IgD-negative memory B cell (primary cell): Measurements from ENCODE around the gene PCGF1. TPM values are rescaled to one million over a fixed set of nuclear protein-coding genes. Genes with fewer than 3 reads are reported as not detected.
A peak's percentile ranks its signal among the peaks of the same experiment; 100 is the strongest.
"Not testable (repeated sequence)": the region's sequence is repeated elsewhere in the genome, so short reads cannot be mapped to it uniquely, and the experiment has no call there.

Source experiments
- H3K27ac Mint-ChIP-seq, 3 donors: one replicate each; pipeline ENCODE4 v1.8.0; 2020 to 2022; ENCODE audit warnings: mild to moderate bottlenecking in 3 of 3, mixed read lengths in 3 of 3, moderate library complexity in 1 of 3
- H3K27me3 Mint-ChIP-seq: one replicate; pipeline ENCODE4 v1.8.0; 2021; ENCODE audit warnings: mixed read lengths
- H3K36me3 Mint-ChIP-seq: one replicate; pipeline ENCODE4 v1.8.0; 2020; ENCODE audit warnings: mild to moderate bottlenecking, mixed read lengths
- H3K4me1 Mint-ChIP-seq, 3 donors: one replicate each; pipeline ENCODE4 v1.8.0; 2020 to 2022; ENCODE audit warnings: mixed read lengths in 3 of 3, mild to moderate bottlenecking in 1 of 3
- H3K4me3 Mint-ChIP-seq, 4 donors: one replicate each; pipeline ENCODE4 v1.8.0; 2020 to 2022; ENCODE audit warnings: mild to moderate bottlenecking in 4 of 4, mixed read lengths in 4 of 4, moderate library complexity in 3 of 4
- H3K9me3 Mint-ChIP-seq, 3 donors: one replicate each; pipeline ENCODE4 v1.8.0; 2020 to 2021; ENCODE audit warnings: mixed read lengths in 3 of 3, mild to moderate bottlenecking in 1 of 3
- polyA plus RNA-seq: library from polyadenylated mRNA; unstranded; fragments of 300-500 nt; fragmentation: Illumina TruSeq; gene quantifications from one replicate; pipeline ENCODE4 v1.2.3, GENCODE V29; 2021

Gene PCGF1
- polyA plus RNA-seq, 1 donor from 2014 or later = 14.7 TPM

DNA sequence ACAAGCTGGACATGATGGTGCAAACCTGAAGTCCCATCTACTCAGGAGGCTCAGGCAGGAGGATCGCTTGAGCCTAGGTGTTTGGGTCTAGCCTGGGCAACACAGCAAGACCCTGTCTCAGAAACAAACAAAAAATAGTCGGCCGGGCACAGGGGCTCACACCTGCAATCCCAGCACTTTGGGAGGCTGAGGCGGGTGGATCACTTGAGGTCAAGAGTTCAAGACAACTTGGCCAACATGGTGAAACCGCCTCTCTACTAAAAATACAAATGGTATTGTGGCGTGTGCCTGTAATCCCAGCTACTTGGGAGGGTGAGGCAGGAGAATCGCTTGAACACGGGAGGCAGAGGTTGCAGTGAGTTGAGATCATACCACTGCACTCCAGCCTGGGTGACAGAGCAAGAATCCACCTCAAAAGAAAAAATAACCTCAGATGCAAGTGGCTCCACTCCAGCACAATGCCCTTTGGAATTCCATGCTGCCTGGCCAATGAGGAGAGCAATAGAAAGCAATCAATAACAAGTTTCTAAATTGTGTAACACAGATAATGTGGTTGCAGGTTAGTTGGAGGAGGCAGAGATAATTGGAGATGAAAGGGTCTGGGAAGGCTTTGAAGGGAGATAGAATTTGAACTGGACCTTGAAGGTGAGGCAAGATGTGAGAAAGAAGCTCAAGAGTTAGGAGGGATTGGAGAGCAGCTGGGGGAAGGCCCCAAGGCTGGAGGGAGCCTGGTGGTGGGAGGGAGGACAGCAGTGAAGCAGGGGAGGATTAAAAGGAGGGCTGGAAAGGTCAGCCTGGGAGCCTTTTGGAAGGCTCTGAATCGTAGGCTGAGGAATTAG is 18.6 kb downstream of the PCGF1 start:
- Mint-ChIP-seq H3K9me3 (no peaks in the 10 kb centered on the region), H3K27ac (no peak overlapping the region), H3K4me1 (peaks cover 0 to 5% (median 4%) of the 10 kb centered on the region in 3 donors), H3K27me3 (no peaks in the 10 kb centered on the region), H3K36me3 (peaks cover 10% of the 10 kb centered on the region), H3K4me3 (no peak overlapping the region)

DNA sequence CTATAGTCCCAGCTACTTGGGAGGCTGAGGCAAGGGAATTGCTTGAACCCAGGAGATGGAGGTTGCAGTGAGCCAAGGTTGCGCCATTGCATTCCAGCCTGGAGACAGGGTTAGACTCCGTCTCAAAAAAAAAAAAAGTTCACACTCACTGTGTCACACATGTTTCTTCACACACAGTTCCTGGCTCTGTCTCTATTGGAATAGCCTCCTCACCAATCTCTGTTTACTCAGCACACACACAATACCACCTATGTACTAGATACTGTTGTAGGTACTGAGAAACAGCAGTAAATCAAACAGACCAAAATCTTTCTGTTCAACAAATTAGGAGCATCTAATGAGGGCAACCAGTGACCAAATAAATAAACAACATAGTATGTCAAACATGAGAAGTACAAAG is 21.4 kb downstream of the PCGF1 start:
- no peak overlapping the region for H3K4me3 Mint-ChIP-seq
- no peaks in the 10 kb centered on the region for H3K27me3 Mint-ChIP-seq
- H3K27ac Mint-ChIP-seq = no peak overlapping the region
- H3K4me1 Mint-ChIP-seq = peaks cover 8 to 15% (median 14%) of the 10 kb centered on the region in 3 donors
- no peaks in the 10 kb centered on the region for H3K9me3 Mint-ChIP-seq
- H3K36me3 Mint-ChIP-seq = peaks cover 9% of the 10 kb centered on the region

DNA sequence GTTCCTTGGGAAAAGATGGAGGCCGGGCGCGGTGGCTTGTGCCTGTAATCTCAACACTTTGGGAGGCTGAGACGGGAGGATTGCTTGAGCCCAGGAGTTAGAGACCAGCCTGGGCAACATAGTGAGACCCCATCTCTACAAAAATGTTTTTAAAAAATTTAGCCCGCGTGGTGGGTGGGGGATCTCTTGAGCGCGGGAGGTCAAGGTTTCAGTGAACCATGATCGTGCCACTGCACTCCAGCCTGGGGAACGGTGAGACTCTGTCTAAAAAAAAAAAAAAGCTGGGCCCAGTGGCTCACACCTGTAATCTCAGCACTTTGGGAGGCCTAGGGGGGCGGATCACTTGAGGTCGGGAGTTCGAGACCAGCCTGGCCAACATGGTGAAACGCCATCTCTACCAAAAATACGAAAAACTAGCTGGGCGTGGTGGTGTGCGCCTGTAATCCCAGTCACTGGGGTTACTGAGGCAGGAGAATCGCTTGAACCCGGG is 23.8 kb downstream of the PCGF1 start:
- Mint-ChIP-seq H3K4me3 (peak overlapping the region; percentile 90 to 100 (median 100)), H3K4me1 (peaks cover 12 to 22% (median 20%) of the 10 kb centered on the region in 3 donors), H3K27ac (peak overlapping the region in 2 of 3 donors; percentile 66 to 97)
- not testable (repeated sequence) for H3K36me3 Mint-ChIP-seq, H3K9me3 Mint-ChIP-seq, H3K27me3 Mint-ChIP-seq

DNA sequence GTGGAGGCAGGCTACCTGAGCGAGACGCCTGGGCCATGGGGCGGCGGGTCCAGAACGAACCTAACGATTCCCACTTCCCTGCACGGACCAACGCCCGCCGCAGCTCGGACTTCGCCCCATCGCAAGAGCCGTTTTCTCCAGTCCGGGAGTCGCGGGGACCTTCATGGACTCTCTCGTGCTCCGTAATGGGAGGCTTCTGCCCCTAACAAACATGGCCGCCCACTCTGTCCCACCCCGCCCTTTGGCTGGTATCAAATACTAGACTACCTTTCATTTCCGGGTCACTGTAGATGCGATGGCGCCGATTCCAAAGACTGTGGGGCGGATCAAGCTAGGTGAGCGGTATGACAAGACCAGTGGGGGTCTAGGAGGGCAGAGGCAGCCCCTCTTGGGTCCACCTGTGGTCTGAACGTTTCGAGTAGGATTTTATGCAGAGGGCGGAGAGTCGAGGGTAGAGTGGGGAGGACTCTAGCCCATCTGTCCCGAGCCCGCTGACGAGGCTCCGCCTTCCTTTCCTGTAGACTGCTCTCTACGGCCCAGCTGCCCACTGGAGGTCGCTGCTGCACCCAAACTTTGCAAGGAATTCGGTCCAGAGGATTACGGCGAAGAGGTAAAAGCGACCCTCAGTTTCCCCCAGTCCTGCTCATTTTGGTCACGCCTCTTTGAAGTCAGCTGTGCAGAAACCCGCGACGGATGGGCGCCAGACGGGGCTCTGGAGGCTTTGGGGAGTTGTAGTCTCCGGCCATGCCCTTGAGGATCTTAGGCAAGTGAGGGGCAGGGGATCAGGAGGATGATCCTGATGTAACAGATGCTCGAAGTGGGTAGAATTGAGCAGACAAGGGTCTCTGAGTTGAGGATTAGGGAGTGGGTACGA is 24.5 kb downstream of the PCGF1 start, which contains the start of the genes CCDC142 and TTC31:
Gene CCDC142, minus strand, starts transcription at position 198 of the 874 bp plus-strand sequence. Its CDS starts 161 bp downstream, at position 37.
Gene TTC31, plus strand, starts transcription at position 281 of the 874 bp plus-strand sequence. Its CDS starts 15 bp downstream, at position 296.
- no peaks in the 10 kb centered on the region for H3K27me3 Mint-ChIP-seq
- peak within 1 kb of the TSS; percentile 66 to 99 (median 97) for H3K27ac Mint-ChIP-seq
- peak within 1 kb of the TSS; percentile 90 to 100 (median 100) for H3K4me3 Mint-ChIP-seq
- H3K36me3 Mint-ChIP-seq = peaks cover 6% of the 10 kb centered on the region
- no peaks in the 10 kb centered on the region for H3K9me3 Mint-ChIP-seq
- H3K4me1 Mint-ChIP-seq = peaks cover 12 to 22% (median 20%) of the 10 kb centered on the region in 3 donors

DNA sequence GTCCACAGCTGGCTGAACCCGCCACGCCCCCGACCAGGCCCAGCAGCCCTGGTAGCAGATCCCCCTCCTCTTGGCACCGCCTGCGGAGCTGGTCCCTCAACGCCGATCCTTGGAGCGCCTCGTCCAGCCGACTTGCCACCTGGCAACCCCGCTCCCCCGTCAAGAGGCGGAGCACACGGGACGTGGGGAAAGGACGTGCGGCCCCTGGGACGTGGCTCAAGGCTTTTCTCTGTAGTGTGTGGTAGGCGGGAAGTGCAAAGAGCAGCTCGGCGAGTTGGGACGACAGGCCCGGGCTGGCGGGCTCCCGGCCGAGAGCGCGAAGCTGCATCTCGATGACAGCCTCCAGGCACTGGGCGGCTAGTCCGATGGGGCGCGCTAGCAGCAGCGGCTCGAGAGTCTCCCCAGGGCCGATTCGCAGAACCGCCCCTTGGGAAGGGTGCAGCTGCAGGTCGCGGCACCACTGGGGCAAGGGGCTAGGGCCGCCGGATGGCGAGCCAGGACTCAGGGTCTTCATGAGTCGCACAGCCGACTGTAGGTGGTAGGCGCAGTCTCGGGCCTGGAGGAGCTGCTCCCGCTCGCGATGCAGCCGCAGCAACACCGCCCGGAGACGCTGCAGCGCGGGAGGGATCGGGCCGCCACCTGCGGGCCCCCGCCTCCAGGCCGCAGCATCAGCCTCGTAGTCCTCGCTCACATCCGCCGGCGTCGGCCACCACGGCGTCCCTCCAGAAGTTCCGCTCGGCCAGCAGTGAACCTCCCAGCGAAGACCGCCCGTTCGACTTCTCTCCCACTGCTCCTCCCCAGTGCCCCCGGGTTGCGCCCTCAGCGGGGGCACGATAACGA is 25.3 kb downstream of the PCGF1 start:
- Mint-ChIP-seq H3K27ac (peak overlapping the region; percentile 66 to 99 (median 97)), H3K4me3 (peak overlapping the region; percentile 90 to 100 (median 100)), H3K36me3 (peaks cover 6% of the 10 kb centered on the region), H3K27me3 (no peaks in the 10 kb centered on the region), H3K9me3 (no peaks in the 10 kb centered on the region), H3K4me1 (peaks cover 12 to 22% (median 20%) of the 10 kb centered on the region in 3 donors)

DNA sequence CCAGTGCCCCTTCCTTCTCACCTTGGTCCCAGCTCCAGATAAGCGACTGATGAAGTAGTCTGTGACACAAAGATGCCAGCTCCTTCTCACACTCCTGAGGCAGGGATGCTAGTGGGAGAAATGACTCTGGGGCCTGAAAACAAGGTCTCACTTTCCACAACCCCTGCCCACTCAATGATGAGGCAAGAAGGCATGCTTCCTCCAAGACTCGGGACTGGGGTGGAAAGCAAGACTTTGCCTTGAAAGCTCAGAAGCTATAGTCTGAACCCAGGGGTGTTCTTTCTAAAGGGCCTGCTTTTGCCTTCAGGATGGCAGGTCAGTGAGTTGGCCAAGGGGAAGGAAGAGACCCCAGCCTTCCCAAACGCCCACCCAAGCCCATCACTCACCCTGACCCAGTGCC is 26.1 kb downstream of the PCGF1 start:
- Mint-ChIP-seq H3K27me3 (no peaks in the 10 kb centered on the region), H3K9me3 (no peaks in the 10 kb centered on the region), H3K4me1 (peaks cover 12 to 20% (median 20%) of the 10 kb centered on the region in 3 donors), H3K4me3 (peak overlapping the region; percentile 83 to 100 (median 95)), H3K27ac (no peak overlapping the region), H3K36me3 (peaks cover 8% of the 10 kb centered on the region)

DNA sequence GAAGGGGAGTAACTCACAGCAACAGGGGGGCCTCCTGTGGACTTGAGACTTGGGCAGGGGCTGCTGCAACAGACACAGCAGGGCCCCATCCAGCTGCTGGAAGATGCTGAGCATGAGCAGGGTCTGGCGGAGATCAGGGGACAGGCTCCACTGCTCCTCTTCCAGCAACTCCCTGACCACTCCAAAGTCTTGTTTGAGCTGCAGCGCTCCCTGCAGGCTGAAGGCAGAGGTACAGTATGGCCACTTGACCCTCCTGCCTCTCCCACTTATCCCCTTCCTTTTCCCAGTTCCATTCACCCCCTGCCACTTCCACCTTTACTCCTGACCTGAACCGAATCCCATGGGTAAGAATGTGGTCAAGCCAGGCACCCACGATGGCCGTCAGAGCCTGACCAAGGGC is 32.6 kb downstream of the PCGF1 start:
- peak overlapping the region in 1 of 4 donors; percentile 57 for H3K4me3 Mint-ChIP-seq
- no peaks in the 10 kb centered on the region for H3K9me3 Mint-ChIP-seq
- no peaks in the 10 kb centered on the region for H3K27me3 Mint-ChIP-seq
- H3K27ac Mint-ChIP-seq = peak overlapping the region in 1 of 3 donors; percentile 26
- H3K36me3 Mint-ChIP-seq = peaks cover 6% of the 10 kb centered on the region
- H3K4me1 Mint-ChIP-seq = peaks cover 7 to 25% (median 11%) of the 10 kb centered on the region in 3 donors

DNA sequence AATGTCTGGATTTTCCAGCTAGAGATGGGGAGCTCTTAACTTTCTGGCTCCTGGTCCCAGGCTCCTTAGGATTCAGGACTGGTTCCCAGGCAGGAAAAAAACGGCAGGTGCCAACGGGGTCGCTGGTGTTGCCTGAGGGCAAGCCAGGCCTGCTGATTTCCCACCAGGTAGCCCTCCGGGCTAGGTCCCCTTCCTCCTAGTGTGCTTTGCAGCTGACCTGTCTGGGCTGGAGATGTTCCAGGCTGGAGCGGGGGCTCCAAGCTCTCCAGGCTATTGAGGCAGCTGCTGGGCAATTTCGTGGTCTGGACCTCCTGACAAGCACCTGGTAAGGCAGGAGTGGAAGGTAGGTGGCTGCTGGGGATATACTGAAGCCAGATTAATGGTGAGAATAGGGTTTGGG is 33.0 kb downstream of the PCGF1 start:
- Mint-ChIP-seq H3K4me3 (peak overlapping the region in 1 of 4 donors; percentile 57), H3K4me1 (peaks cover 9 to 25% (median 10%) of the 10 kb centered on the region in 3 donors), H3K27ac (peak overlapping the region in 1 of 3 donors; percentile 26), H3K36me3 (peaks cover 6% of the 10 kb centered on the region), H3K27me3 (no peaks in the 10 kb centered on the region), H3K9me3 (no peaks in the 10 kb centered on the region)

DNA sequence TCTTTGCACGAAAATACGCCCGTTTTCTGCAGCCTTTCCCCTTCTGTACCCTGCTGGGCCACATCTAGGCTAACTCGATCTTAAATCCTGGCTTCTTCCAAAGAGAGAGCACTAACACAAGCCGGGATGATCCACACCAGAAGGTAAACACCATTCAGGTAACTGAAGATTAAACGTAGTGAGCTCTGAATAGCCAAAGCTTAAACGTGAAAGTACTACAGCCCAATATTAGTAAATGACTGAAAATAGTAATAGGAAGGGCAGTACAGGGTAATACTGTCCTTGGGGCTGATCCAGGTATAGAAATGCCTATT is 34.6 kb downstream of the PCGF1 start:
- Mint-ChIP-seq H3K4me3 (peak overlapping the region; percentile 91 to 97 (median 93)), H3K27ac (peak overlapping the region; percentile 97 to 99 (median 98)), H3K27me3 (no peaks in the 10 kb centered on the region), H3K9me3 (no peaks in the 10 kb centered on the region), H3K4me1 (peaks cover 9 to 21% (median 10%) of the 10 kb centered on the region in 3 donors), H3K36me3 (peaks cover 4% of the 10 kb centered on the region)

DNA sequence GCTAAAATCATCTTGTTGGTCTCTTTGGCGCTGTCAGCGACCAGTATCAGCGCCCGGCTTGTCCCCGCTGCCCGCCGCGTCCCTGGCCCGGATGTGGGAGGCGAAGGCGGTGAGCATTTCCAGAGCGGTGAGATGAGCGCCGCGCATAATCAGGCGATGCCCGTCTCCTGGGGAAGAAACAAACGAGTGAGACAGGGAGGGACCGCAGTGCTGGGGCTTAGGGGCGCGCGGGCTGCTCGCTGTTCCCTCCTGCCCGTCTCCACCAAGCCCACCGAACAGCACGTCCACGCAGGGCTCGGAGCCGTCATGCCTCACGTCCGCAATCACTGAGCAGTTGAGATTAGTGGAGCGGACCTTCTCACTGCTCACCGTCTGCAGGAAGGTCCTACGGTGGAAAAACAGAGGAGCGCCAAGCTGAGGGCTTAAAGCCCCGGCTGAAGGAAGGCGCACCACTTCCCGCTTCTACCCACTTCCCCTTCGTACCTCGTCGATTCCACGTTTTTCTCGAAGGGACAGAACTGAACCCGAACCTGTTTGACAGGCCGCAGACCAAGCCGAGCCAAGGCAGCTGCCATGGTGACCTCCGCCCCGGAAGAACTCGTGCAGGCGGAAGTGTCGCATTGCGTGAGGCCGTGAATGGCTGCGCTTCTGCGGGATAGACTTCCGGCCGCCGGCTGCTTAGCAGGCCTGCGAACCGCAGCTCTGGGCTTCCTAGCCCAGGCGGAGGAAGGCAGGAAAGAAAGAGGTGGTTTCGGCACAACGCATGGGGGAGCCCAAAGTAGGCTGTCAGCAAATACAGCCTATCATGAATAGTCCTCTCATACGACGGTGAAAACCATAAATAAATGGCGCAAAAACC is 35.2 kb downstream of the PCGF1 start, which contains the start of gene MRPL53:
Gene MRPL53, minus strand, starts transcription at position 595 of the 859 bp plus-strand sequence. Its CDS starts 20 bp downstream, at position 575.
- Mint-ChIP-seq H3K4me1 (peaks cover 9 to 21% (median 10%) of the 10 kb centered on the region in 3 donors), H3K36me3 (peaks cover 4% of the 10 kb centered on the region), H3K27me3 (no peaks in the 10 kb centered on the region), H3K4me3 (peak within 1 kb of the TSS; percentile 91 to 97 (median 93)), H3K9me3 (no peaks in the 10 kb centered on the region), H3K27ac (peak within 1 kb of the TSS; percentile 97 to 99 (median 98))

DNA sequence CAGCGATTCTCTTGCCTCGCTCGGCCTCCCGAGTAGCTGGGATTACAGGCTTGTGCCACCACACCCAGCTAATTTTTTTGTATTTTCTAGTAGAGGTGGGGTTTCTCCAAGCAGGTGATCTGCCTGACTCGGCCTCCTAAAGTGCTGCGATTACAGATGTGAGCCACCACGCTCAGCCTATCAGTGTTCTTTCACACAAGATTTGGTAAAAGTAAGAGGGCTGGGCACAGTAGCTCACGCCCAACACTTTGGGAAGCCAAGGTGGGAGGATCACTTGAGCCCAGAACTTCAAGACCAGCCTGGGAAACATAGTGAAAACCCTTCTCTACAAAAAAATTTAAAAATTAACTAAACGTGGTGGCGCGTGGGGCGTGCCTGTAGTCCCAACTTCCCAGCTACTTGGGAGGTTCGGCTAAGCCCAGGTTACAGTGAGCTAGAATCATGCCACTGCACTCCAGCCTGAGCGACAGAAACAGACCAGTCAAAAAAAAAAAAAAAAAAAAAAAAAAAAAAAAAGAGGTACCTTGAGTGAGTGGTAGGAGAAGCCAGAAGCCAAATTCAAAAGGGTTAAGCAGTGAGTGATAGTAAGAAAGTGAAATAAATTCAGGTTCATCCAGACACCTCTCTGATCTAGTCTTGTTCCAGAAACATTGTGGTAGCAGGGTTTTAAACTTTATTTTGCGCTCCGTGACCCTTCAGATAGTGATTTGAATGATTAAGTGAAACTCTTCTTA is 36.0 kb downstream of the PCGF1 start:
- Mint-ChIP-seq H3K4me3 (peak overlapping the region; percentile 91 to 97 (median 93)), H3K9me3 (no peaks in the 10 kb centered on the region), H3K36me3 (peaks cover 2% of the 10 kb centered on the region), H3K27ac (peak overlapping the region; percentile 97 to 99 (median 98)), H3K27me3 (no peaks in the 10 kb centered on the region), H3K4me1 (peaks cover 9 to 21% (median 10%) of the 10 kb centered on the region in 3 donors)

DNA sequence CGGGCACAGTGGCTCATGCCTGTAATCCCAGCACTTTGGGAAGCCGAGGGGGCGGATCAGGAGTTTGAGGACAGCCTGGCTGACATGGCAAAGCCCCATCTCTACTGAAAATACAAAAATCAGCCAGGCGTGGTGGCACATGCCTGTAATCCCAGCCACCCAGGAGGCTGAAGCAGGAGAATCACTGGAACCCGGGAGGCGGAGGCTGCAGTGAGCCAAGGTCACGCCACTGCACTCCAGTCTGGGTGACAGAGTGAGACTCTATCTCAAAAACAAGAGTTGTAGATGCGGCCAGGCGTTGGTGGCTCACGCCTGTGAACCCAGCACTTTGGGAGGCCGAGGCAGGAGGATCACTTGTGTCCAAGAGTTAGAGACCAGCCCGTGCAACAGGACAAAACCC is 36.8 kb downstream of the PCGF1 start:
- H3K27me3 Mint-ChIP-seq, H3K9me3 Mint-ChIP-seq, H3K36me3 Mint-ChIP-seq: not testable (repeated sequence)
- Mint-ChIP-seq H3K4me1 (peaks cover 12 to 21% (median 13%) of the 10 kb centered on the region in 3 donors), H3K4me3 (peak overlapping the region; percentile 30 to 87 (median 72)), H3K27ac (peak overlapping the region; percentile 67 to 96 (median 89))

DNA sequence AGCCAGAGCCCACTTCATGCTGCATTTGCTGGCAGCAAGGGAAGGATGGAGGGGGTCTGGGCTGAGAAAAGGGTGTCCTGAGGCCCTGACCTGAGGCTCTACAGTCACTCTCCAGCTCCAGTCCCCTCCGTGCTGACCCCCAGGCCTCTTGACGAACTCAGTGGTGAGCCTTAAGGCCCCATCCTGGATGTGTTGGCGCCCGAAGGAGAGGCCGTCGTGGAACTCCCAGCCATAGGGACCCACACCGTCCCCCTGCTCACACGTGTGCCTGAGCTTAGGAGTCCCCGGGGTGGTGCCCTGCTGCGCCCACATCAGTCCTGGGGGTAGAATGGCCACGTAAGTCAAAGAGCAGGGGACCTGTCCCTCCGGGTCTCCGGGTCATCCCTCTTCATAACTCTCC is 43.1 kb downstream of the PCGF1 start:
- H3K9me3 Mint-ChIP-seq = no peaks in the 10 kb centered on the region

More for the DNA sequence above, 43.1 kb downstream of the PCGF1 start:
- Mint-ChIP-seq H3K4me1 (peaks cover 5 to 18% (median 12%) of the 10 kb centered on the region in 3 donors), H3K27me3 (no peaks in the 10 kb centered on the region), H3K27ac (peak overlapping the region in 1 of 3 donors; percentile 92), H3K4me3 (peak overlapping the region; percentile 95 to 99 (median 99)), H3K36me3 (no peaks in the 10 kb centered on the region)
